Thyroid gland (tissue), 4 donors: ENCODE data around the gene M6PR. TPM values are rescaled to one million over a fixed set of nuclear protein-coding genes. Genes with fewer than 3 reads are reported as not detected.
"Not testable (repeated sequence)": the region's sequence is repeated elsewhere in the genome, so short reads cannot be mapped to it uniquely, and the experiment has no call there.

Experiments used
- DNase-seq, 2 donors: peaks; one replicate each; pipeline ENCODE4 v3.0.0-alpha.2; 2019
- H3K27ac ChIP-seq, 3 donors: fragments of 200-600 bp; sonication (generic); 1 replicate in 2 of 3; 2 replicates in 1 of 3; pipeline ENCODE4 v1.5.1; 2016 to 2019; ENCODE audit warnings: mild to moderate bottlenecking in 1 of 3, moderate library complexity in 1 of 3
- H3K27me3 ChIP-seq: fragments of 200-600 bp; sonication (generic); one replicate; pipeline ENCODE4 v1.5.1; 2019
- H3K36me3 ChIP-seq, 2 donors: fragments of 200-600 bp; sonication (generic); one replicate each; pipeline ENCODE4 v1.5.1; 2016 to 2019
- H3K4me1 ChIP-seq, 2 donors: fragments of 200-600 bp; sonication (generic); one replicate each; pipeline ENCODE4 v1.5.1; 2017 to 2019
- H3K4me3 ChIP-seq, 3 donors: fragments of 200-600 bp; sonication (generic); replicated peaks in 1 of 3; 1 replicate in 2 of 3; 2 replicates in 1 of 3; pipeline ENCODE4 v1.5.1; 2016; ENCODE audit warnings: mild to moderate bottlenecking in 1 of 3
- H3K9me3 ChIP-seq: fragments of 200-600 bp; sonication (generic); one replicate; pipeline ENCODE4 v1.5.1; 2017
- POLR2A ChIP-seq, 2 donors: fragments of 450-650 bp; IDR thresholded peaks; one replicate each; pipeline ENCODE4 v1.6.1; 2017; ENCODE audit warnings: antibody characterized with exemption in 2 of 2, mild to moderate bottlenecking in 2 of 2, moderate library complexity in 1 of 2
- WGBS, 2 donors: methylation state at CpG; one replicate each; pipeline ENCODE4 v1.1.5; 2017; 5-methylcytosine and 5-hydroxymethylcytosine counted together
- intact Hi-C: fragments of 100-400 bp; cut with DNase I; formaldehyde crosslinking; loops from one replicate; pipeline ENCODE4 v1.15.1; 2023
- total RNA-seq, 4 donors: library from RNA; depleted of rRNA; stranded (reverse); fragments of >200 nt; gene quantifications; one replicate each; pipeline ENCODE4 v1.2.3, GENCODE V29; 2016
- TF ChIP-seq, protein P1 (sequence below), 6 experiments: fragments of 200-600 bp in 3 of 6; fragments of 450-650 bp in 3 of 6; sonication (generic) in 3 of 6; IDR thresholded peaks; one replicate each; pipeline ENCODE4 v1.5.1; 2016 to 2019; ENCODE audit warnings: antibody characterized with exemption in 6 of 6, mild to moderate bottlenecking in 2 of 6, inconsistent platforms in 1 of 6, moderate library complexity in 1 of 6

M6PR gene
- total RNA-seq, 4 donors from 2014 or later = 112 to 158 (median 136) TPM

DNA sequence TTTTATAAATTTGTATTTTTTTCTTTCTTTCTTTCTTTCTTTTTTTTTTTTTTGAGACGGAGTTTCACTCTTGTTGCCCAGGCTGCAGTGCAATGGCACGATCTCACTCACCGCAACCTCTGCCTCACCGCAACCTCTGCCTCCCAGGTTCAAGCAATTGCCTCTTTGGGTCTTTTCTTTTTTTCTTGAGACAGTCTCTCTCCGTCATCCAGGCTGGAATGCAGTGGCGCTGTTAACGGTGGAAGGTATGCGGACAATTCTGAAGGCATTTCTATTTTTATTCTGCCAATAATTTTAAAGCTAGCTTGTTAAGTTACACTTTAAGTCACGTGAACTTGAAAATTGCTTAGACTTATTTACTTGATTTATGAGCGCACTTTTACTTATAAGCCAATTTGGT lies 43.9 kb downstream of the M6PR start:
- DNase-seq = no peak
- H3K27ac ChIP-seq = no peak overlapping the region
- intact Hi-C loops = no loop called here

DNA sequence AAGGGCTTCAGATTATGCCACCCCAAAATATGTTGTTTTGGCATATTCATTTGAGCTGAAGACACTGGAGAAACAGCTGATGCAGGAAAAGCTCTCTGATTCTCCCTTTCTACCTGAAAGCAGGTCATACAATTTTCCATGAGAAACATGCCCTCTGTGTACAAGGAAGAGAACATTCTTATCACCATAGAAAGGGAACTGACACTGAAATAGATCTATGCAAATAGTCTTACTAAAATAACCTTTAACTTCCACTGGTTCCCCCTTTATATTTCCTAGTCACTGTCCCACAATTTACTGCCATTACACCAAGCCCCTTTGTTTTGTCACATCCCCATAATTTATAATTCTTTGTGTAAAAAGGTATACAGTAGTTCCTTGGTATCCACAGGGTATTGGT lies 44.8 kb downstream of the M6PR start:
- H3K27ac ChIP-seq = no peak overlapping the region
- no peak overlapping the region for H3K4me3 ChIP-seq
- no peaks in the 10 kb centered on the region for H3K36me3 ChIP-seq
- no peak for TF ChIP-seq POLR2A (IDR thresholded peaks at IDR 0.05)
- TF ChIP-seq, protein P1, sequence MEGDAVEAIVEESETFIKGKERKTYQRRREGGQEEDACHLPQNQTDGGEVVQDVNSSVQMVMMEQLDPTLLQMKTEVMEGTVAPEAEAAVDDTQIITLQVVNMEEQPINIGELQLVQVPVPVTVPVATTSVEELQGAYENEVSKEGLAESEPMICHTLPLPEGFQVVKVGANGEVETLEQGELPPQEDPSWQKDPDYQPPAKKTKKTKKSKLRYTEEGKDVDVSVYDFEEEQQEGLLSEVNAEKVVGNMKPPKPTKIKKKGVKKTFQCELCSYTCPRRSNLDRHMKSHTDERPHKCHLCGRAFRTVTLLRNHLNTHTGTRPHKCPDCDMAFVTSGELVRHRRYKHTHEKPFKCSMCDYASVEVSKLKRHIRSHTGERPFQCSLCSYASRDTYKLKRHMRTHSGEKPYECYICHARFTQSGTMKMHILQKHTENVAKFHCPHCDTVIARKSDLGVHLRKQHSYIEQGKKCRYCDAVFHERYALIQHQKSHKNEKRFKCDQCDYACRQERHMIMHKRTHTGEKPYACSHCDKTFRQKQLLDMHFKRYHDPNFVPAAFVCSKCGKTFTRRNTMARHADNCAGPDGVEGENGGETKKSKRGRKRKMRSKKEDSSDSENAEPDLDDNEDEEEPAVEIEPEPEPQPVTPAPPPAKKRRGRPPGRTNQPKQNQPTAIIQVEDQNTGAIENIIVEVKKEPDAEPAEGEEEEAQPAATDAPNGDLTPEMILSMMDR (IDR thresholded peaks at IDR 0.05) = no peak
- no peak for DNase-seq
- no peaks in the 10 kb centered on the region for H3K4me1 ChIP-seq
- intact Hi-C loops = no loop called here
- H3K9me3 ChIP-seq = no peaks in the 10 kb centered on the region
- H3K27me3 ChIP-seq = no peaks in the 10 kb centered on the region

More for the DNA sequence above, 43.9 kb downstream of the M6PR start:
- Histone ChIP-seq H3K9me3 (no peaks in the 10 kb centered on the region), H3K27me3 (no peaks in the 10 kb centered on the region), H3K36me3 (no peaks in the 10 kb centered on the region), H3K4me1 (no peaks in the 10 kb centered on the region), H3K4me3 (no peak overlapping the region)
- WGBS, 2 donors = 81 to 86% methylated on average over 10 of the region's 10 CpGs
- TF ChIP-seq POLR2A (IDR thresholded peaks at IDR 0.05) = no peak
- TF ChIP-seq, protein P1 (IDR thresholded peaks at IDR 0.05) = no peak

DNA sequence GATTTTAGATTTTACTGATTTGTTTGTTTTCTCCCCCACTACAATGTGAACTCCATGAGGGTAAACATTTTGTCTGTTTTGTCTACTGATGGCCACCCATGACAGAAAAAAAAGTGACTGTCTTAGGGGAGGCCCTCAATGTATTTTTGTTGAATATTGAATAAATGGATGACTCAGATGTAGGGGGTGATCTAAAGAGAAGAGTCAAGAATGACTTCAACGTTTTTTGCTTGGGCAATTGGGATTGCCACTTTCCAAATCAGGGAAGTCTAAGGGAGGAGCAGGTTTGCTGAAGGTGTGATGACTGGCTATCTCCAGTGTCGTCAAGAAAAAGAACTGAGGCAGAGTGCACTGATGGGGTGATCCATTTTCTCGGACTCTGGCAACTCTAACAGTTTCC lies 45.8 kb downstream of the M6PR start:
- intact Hi-C loops = no loop called here
- no peak for DNase-seq
- Histone ChIP-seq H3K9me3 (no peaks in the 10 kb centered on the region), H3K4me1 (no peaks in the 10 kb centered on the region), H3K27me3 (no peaks in the 10 kb centered on the region), H3K27ac (no peak overlapping the region), H3K36me3 (no peaks in the 10 kb centered on the region), H3K4me3 (no peak overlapping the region)
- 84% methylated on average over 3 of the region's 3 CpGs for WGBS, 2 donors
- TF ChIP-seq, protein P1 (IDR thresholded peaks at IDR 0.05) = no peak
- no peak for TF ChIP-seq POLR2A (IDR thresholded peaks at IDR 0.05)

DNA sequence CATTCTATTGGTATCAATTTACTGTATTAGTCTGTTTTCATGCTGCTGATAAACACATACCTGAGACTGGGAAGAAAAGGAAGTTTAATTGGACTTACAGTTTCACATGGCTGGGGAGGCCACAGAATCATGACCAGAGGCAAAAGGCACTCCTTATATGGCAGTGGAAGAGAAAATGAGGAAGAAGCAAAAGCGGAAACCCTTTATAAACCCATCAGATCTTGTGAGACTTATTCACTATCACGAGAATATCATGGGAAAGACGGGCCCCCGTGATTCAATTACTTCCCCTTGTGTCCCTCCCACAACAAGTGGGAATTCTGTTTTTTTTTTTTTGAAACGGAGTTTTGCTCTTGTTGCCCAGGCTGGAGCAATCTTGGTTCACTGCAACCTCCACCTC lies 46.7 kb downstream of the M6PR start:
- H3K4me3 ChIP-seq, H3K9me3 ChIP-seq, H3K27ac ChIP-seq, H3K36me3 ChIP-seq, intact Hi-C loops, DNase-seq, H3K27me3 ChIP-seq, H3K4me1 ChIP-seq: not testable (repeated sequence)
- WGBS, 2 donors = 81 to 84% methylated on average over 5 of the region's 5 CpGs

DNA sequence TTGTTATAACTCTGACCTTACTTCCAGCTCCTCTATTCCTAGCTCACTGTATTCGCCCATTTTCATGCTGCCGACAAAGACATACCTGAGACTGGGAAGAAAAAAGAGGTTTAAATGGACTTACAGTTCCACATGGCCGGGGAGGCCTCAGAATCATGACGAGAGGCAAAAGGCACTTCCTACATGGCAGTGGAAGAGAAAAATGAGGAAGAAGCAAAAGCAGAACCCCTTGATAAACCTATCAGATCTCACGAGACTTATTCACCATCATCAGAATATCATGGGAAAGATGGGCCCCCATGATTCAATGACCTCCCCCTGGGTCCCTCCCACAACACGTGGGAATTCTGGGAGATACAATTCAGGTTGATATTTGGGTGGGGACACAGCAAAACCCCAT lies 49.6 kb downstream of the M6PR start:
- H3K27me3 ChIP-seq = no peaks in the 10 kb centered on the region
- no peaks in the 10 kb centered on the region for H3K36me3 ChIP-seq
- no peak overlapping the region for H3K4me3 ChIP-seq
- H3K4me1 ChIP-seq = no peaks in the 10 kb centered on the region
- intact Hi-C loops = loop anchor here (10.0 kb wide), 1 partner anchor 355 kb away; the partner anchor contains the start of gene CLEC4E
- H3K9me3 ChIP-seq = no peaks in the 10 kb centered on the region
- 81 to 87% methylated on average over 6 of the region's 6 CpGs for WGBS, 2 donors
- no peak for TF ChIP-seq POLR2A (IDR thresholded peaks at IDR 0.05)
- TF ChIP-seq, protein P1 (IDR thresholded peaks at IDR 0.05) = no peak
- DNase-seq = no peak
- no peak overlapping the region for H3K27ac ChIP-seq

DNA sequence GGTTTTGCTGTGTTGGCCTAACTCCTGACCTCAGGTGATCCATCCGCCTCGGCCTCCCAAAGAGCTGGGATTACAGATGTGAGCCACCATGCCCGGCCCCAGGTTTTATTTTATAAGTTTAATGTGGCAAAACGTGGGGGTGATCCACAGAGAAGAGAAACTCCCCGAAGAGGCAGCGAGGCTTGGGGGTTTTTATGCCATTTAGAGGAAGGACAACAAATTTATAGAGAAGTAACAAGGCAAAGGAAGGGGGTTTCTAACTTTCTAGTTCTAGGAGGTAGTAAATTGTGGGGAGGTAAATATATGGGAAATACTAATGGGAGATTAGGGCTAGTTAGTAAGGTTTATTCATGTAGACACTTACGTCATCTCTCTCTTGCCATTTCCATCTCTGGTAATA lies 52.4 kb downstream of the M6PR start:
- Histone ChIP-seq H3K4me1 (no peaks in the 10 kb centered on the region), H3K4me3 (no peak overlapping the region), H3K27me3 (no peaks in the 10 kb centered on the region), H3K36me3 (no peaks in the 10 kb centered on the region), H3K27ac (no peak overlapping the region), H3K9me3 (no peaks in the 10 kb centered on the region)
- DNase-seq = no peak
- 92 to 94% methylated on average over 7 of the region's 7 CpGs for WGBS, 2 donors
- TF ChIP-seq POLR2A (IDR thresholded peaks at IDR 0.05) = no peak
- TF ChIP-seq, protein P1 (IDR thresholded peaks at IDR 0.05) = no peak
- intact Hi-C loops = loop anchor here (10.0 kb wide), 1 partner anchor 352 kb away; the partner anchor contains the start of gene CLEC4E
